ENCODE results near the gene ARRDC2. TPM values are rescaled to one million over a fixed set of nuclear protein-coding genes. Genes with fewer than 3 reads are reported as not detected.

The ARRDC2 gene
- total and polyA plus RNA-seq, 4 donors, result 2.7 to 32.3 (median 6.5) TPM

GRCh38 chr19:18000480-18000914, 7.5 kb upstream of the ARRDC2 start:
- Histone ChIP-seq H3K4me1 (ENCODE audit: control insufficient read depth in 4 of 4, insufficient read depth in 4 of 4, low read length in 3 of 4) (peaks cover 4 to 13% (median 8%) of the 10 kb centered on the region in 4 donors), H3K4me3 (ENCODE audit: low read depth in 1 of 3, low read length in 3 of 3) (peak overlapping the region in 1 of 3 donors; percentile 82), H3K27ac (ENCODE audit: low read depth in 1 of 2, low read length in 2 of 2) (peak overlapping the region; percentile 4 to 60), H3K36me3 (ENCODE audit: control insufficient read depth in 4 of 4, insufficient read depth in 3 of 4, low read depth in 1 of 4, low read length in 3 of 4) (no peaks in the 10 kb centered on the region), H3K9me3 (ENCODE audit: control insufficient read depth in 4 of 4, low read length in 3 of 4) (no peaks in the 10 kb centered on the region), H3K27me3 (ENCODE audit: control insufficient read depth in 4 of 4, insufficient read depth in 4 of 4, low read length in 3 of 4) (no peaks in the 10 kb centered on the region), H3K9ac (ENCODE audit: low read depth in 1 of 2, low read length in 2 of 2) (no peak overlapping the region)
- 27% methylated on average over 17 of the region's 17 CpGs for WGBS
- TF ChIP-seq FOXA1 (IDR thresholded peaks at IDR 0.05), result no peak
- TF ChIP-seq RAD21 (IDR thresholded peaks at IDR 0.05), result no peak
- TF ChIP-seq JUND (IDR thresholded peaks at IDR 0.05), result no peak
- TF ChIP-seq YY1 (IDR thresholded peaks at IDR 0.05), result no peak
- no peak for TF ChIP-seq CTCF (IDR thresholded peaks at IDR 0.05; ENCODE audit: low read depth, low read length, missing input control)
- no peak for DNase-seq (ENCODE audit: low spot score)

GRCh38 chr19:18000915-18001776, 6.8 kb upstream of the ARRDC2 start:
- Histone ChIP-seq H3K36me3 (ENCODE audit: control insufficient read depth in 4 of 4, insufficient read depth in 3 of 4, low read depth in 1 of 4, low read length in 3 of 4) (no peaks in the 10 kb centered on the region), H3K4me3 (ENCODE audit: low read depth in 1 of 3, low read length in 3 of 3) (peak overlapping the region; percentile 29 to 82 (median 45)), H3K27ac (ENCODE audit: low read depth in 1 of 2, low read length in 2 of 2) (peak overlapping the region; percentile 18 to 60), H3K9me3 (ENCODE audit: control insufficient read depth in 4 of 4, low read length in 3 of 4) (no peaks in the 10 kb centered on the region), H3K9ac (ENCODE audit: low read depth in 1 of 2, low read length in 2 of 2) (peak overlapping the region; percentile 39 to 59), H3K27me3 (ENCODE audit: control insufficient read depth in 4 of 4, insufficient read depth in 4 of 4, low read length in 3 of 4) (no peaks in the 10 kb centered on the region), H3K4me1 (ENCODE audit: control insufficient read depth in 4 of 4, insufficient read depth in 4 of 4, low read length in 3 of 4) (peaks cover 4 to 13% (median 8%) of the 10 kb centered on the region in 4 donors)
- under 1% methylated on average over 105 of the region's 105 CpGs for WGBS
- TF ChIP-seq NR2F2 (IDR thresholded peaks at IDR 0.05) (peak; percentile 11), EGR1 (IDR thresholded peaks at IDR 0.05; ENCODE audit: low read depth in 2 of 2) (no peak), REST (IDR thresholded peaks at IDR 0.05) (no peak), FOXA2 (IDR thresholded peaks at IDR 0.05) (no peak), FOXA1 (IDR thresholded peaks at IDR 0.05) (no peak), HNF4G (IDR thresholded peaks at IDR 0.05) (no peak), GABPA (IDR thresholded peaks at IDR 0.05 in 1 of 2, conservative IDR thresholded peaks at IDR 0.05 in 1 of 2) (peak in 1 of 2 donors; percentile 24)
- peak; percentile 86 for DNase-seq (ENCODE audit: low spot score)
